Left kidney (tissue), 2 donors: ENCODE data around the gene SPOCK1. TPM values are rescaled to one million over a fixed set of nuclear protein-coding genes. Genes with fewer than 3 reads are reported as not detected.
"Not testable (repeated sequence)": the region's sequence is repeated elsewhere in the genome, so short reads cannot be mapped to it uniquely, and the experiment has no call there.

ENCODE experiments used
- DNase-seq: peaks from one replicate; pipeline ENCODE4 v3.0.0-alpha.2; 2013
- polyA plus RNA-seq: library from polyadenylated mRNA; unstranded; fragments of 120-200 nt; gene quantifications from one replicate; pipeline ENCODE4 v1.2.1, GENCODE V29; 2013; ENCODE audit not compliant: insufficient read length

Gene SPOCK1
- polyA plus RNA-seq, 1 donor = 7.9 TPM

GRCh38 chr5:137395011-137395755 lies 103.9 kb downstream of the SPOCK1 start:
- peak; percentile 10 for DNase-seq

GRCh38 chr5:137394380-137394779 lies 104.7 kb downstream of the SPOCK1 start:
- DNase-seq = no peak

GRCh38 chr5:137393196-137393993 lies 105.7 kb downstream of the SPOCK1 start:
- DNase-seq = no peak

- no peak for DNase-seq
Observed at GRCh38 chr5:137392261-137392660, 106.9 kb downstream of the SPOCK1 start.

- DNase-seq = not testable (repeated sequence)
Observed at GRCh38 chr5:137391044-137391443, 108.1 kb downstream of the SPOCK1 start.

GRCh38 chr5:137389042-137389441 lies 110.1 kb downstream of the SPOCK1 start:
- no peak for DNase-seq

GRCh38 chr5:137385064-137385463 lies 114.1 kb downstream of the SPOCK1 start:
- DNase-seq = no peak

- no peak for DNase-seq
Observed at GRCh38 chr5:137383909-137384308, 115.2 kb downstream of the SPOCK1 start.

GRCh38 chr5:137381555-137381954 lies 117.6 kb downstream of the SPOCK1 start:
- DNase-seq = no peak

- DNase-seq = no peak
Observed at GRCh38 chr5:137379555-137380286, 119.4 kb downstream of the SPOCK1 start.

- no peak for DNase-seq
Observed at GRCh38 chr5:137375741-137376526, 123.2 kb downstream of the SPOCK1 start.

- DNase-seq = no peak
Observed at GRCh38 chr5:137374110-137374714, 124.9 kb downstream of the SPOCK1 start.

GRCh38 chr5:137372773-137373160 lies 126.4 kb downstream of the SPOCK1 start:
- no peak for DNase-seq

GRCh38 chr5:137372016-137372772 lies 126.9 kb downstream of the SPOCK1 start:
- DNase-seq = no peak

GRCh38 chr5:137370096-137371071 lies 128.7 kb downstream of the SPOCK1 start:
- no peak for DNase-seq

- DNase-seq = no peak
Observed at GRCh38 chr5:137368651-137369050, 130.5 kb downstream of the SPOCK1 start.

GRCh38 chr5:137367951-137368350 lies 131.2 kb downstream of the SPOCK1 start:
- DNase-seq = no peak

GRCh38 chr5:137366526-137366925 lies 132.6 kb downstream of the SPOCK1 start:
- no peak for DNase-seq

GRCh38 chr5:137365126-137365865 lies 133.8 kb downstream of the SPOCK1 start:
- no peak for DNase-seq
